Caco-2 (cell line): ENCODE results near the gene ZSWIM4. TPM values are rescaled to one million over a fixed set of nuclear protein-coding genes. Genes with fewer than 3 reads are reported as not detected.

Source experiments
- BruUV-seq: library from RNA; stranded (reverse); fragments of 400-500 nt; replicated peaks from 2 replicates; lab custom pipeline; 2021; lab: Mats Ljungman, UMichigan
- CTCF ChIA-PET: fragments of 300-600 bp; sonication (Branson Sonifier 250); formaldehyde crosslinking; loops from one replicate; lab custom pipeline; 2022; ENCODE audit warnings: antibody characterized with exemption; lab: Charles Lee
- POLR2A ChIA-PET: fragments of 300-600 bp; sonication (Branson Sonifier 250); formaldehyde crosslinking; loops from one replicate; lab custom pipeline; 2022; ENCODE audit warnings: antibody characterized with exemption; lab: Charles Lee
- DNase-seq, 2 experiments: peaks; one replicate each; pipeline versions ENCODE4 v3.0.0 to v3.0.0-alpha.2; 2020 to 2022
- H3K27me3 ChIP-seq: replicated peaks from 2 replicates; pipeline ENCODE4 v1.6.0; 2011; ENCODE audit warnings: low read length; ENCODE audit not compliant: control insufficient read depth, insufficient read depth
- H3K36me3 ChIP-seq: 2 replicates; pipeline ENCODE4 v1.5.1; 2011; ENCODE audit warnings: low read length; ENCODE audit not compliant: control insufficient read depth, insufficient read depth
- H3K4me1 ChIP-seq: fragments of 250-450 bp; sonication (Bioruptor Pico); 2 replicates; pipeline ENCODE4 v1.5.1; 2020; ENCODE audit warnings: mild to moderate bottlenecking
- H3K4me3 ChIP-seq: 2 replicates; pipeline ENCODE4 v1.5.1; 2011; ENCODE audit warnings: low read depth, mild to moderate bottlenecking, control low read depth, low read length
- H3K9me3 ChIP-seq: fragments of 250-450 bp; sonication (Bioruptor Pico); 2 replicates; pipeline ENCODE4 v1.5.1; 2020; ENCODE audit warnings: mild to moderate bottlenecking, moderate library complexity
- H3K27ac Mint-ChIP-seq: one replicate; pipeline ENCODE4 v1.8.0; 2022; ENCODE audit warnings: mixed read lengths; ENCODE audit not compliant: unreplicated experiment
- H3K27me3 Mint-ChIP-seq: one replicate; pipeline ENCODE4 v1.8.0; 2022; ENCODE audit warnings: mixed read lengths; ENCODE audit not compliant: insufficient read depth, unreplicated experiment
- H3K36me3 Mint-ChIP-seq: one replicate; pipeline ENCODE4 v1.8.0; 2022; ENCODE audit warnings: mild to moderate bottlenecking, mixed read lengths; ENCODE audit not compliant: insufficient read depth, unreplicated experiment
- H3K4me1 Mint-ChIP-seq: one replicate; pipeline ENCODE4 v1.8.0; 2022; ENCODE audit warnings: low read depth, mixed read lengths; ENCODE audit not compliant: unreplicated experiment
- H3K4me3 Mint-ChIP-seq: one replicate; pipeline ENCODE4 v1.8.0; 2022; ENCODE audit warnings: mild to moderate bottlenecking, moderate library complexity, mixed read lengths; ENCODE audit not compliant: unreplicated experiment
- H3K9me3 Mint-ChIP-seq: one replicate; pipeline ENCODE4 v1.8.0; 2022; ENCODE audit warnings: mixed read lengths; ENCODE audit not compliant: unreplicated experiment
- CTCF ChIP-seq, 2 experiments: fragments of 200-600 bp in 1 of 2; IDR thresholded peaks; 1 replicate in 1 of 2; 2 replicates in 1 of 2; pipeline versions ENCODE4 v1.5.1 to v1.8.0; 2011 to 2022; ENCODE audit warnings: antibody characterized with exemption in 1 of 2, control low read depth in 1 of 2, inconsistent platforms in 1 of 2, low read depth in 1 of 2, low read length in 1 of 2, mild to moderate bottlenecking in 1 of 2, moderate library complexity in 1 of 2; ENCODE audit not compliant: insufficient read depth in 1 of 2, severe bottlenecking in 1 of 2, unreplicated experiment in 1 of 2
- intact Hi-C: fragments of 100-400 bp; cut with micrococcal nuclease; formaldehyde crosslinking; loops from one replicate; pipeline ENCODE4 v1.10.0; 2022; ENCODE audit not compliant: unreplicated experiment
- total RNA-seq: library from RNA; stranded (reverse); gene quantifications from 2 replicates; pipeline ENCODE4 v1.2.3, GENCODE V29; 2022

ZSWIM4 gene
- total RNA-seq, 1 experiment from 2014 or later = 4.0 TPM

DNA sequence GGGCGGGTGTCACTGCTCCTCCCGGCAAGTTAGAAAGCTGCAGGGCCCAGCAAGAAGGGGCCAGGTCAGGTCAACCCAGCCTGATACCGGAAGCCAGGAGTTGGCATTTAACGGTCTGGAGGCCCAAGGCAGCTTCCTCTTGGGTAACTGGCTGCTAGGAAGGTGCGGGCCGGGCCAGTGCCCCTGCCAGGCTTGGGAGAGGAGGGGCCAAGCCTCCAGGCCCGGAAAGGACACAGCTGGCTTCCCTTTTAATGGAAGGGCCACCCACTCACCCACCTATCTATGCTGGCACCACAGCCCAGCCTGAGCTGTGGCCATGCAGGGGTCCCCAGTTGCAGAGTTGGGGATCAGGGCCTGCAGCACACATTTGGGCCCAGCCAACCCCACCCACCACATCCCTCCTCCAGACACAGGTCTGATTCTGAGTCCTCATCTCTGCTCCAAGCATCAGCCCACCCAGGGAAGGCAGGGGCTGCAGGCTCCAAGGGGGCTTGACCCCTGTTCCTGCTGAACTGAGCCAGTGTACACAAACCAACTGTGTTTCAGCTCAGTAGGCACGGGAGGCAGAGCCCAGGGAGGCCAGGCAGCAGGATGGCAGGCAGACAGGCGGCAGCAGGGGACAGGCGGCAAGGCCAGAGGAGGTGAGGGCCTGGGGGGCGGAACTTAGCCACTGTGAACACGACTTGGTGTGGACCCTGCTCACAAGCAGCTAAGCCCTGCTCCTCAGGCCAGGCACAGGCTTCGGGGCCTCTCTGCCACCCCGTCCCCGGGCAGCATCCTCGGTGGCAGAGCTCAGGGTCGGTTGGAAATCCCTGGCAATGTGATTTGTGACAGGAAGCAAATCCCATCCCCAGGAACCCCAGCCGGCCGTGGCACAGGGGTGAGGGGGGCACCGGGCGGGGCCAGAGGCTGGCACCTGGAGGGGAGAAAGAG is 40.8 kb downstream of the ZSWIM4 start:
- Histone ChIP-seq H3K9me3 (no peaks in the 10 kb centered on the region), H3K27me3 (no peaks in the 10 kb centered on the region), H3K36me3 (no peaks in the 10 kb centered on the region; the same call in 1 of the 2 replicates), H3K4me3 (no peak overlapping the region), H3K4me1 (peaks cover 11% of the 10 kb centered on the region)
- POLR2A ChIA-PET = interaction anchor here (1.0 kb wide), 1 partner anchor 26 kb away, joined by 5 read pairs; no protein-coding TSS in a partner anchor
- TF ChIP-seq CTCF (IDR thresholded peaks at IDR 0.05; ENCODE audit: insufficient read depth in 1 of 2, low read depth in 1 of 2, low read length in 1 of 2, severe bottlenecking in 1 of 2, unreplicated experiment in 1 of 2) = no peak
- intact Hi-C loops = no loop called here
- Mint-ChIP-seq H3K4me1 (peaks cover 7% of the 10 kb centered on the region), H3K27ac (no peak overlapping the region), H3K36me3 (peaks cover 50% of the 10 kb centered on the region), H3K27me3 (no peaks in the 10 kb centered on the region), H3K4me3 (no peak overlapping the region), H3K9me3 (no peaks in the 10 kb centered on the region)
- CTCF ChIA-PET = interaction anchor here (2.2 kb wide), 1 partner anchor 26 kb away, joined by 9 read pairs; no protein-coding TSS in a partner anchor
- BruUV-seq = no TSS peak
- no peak for DNase-seq

DNA sequence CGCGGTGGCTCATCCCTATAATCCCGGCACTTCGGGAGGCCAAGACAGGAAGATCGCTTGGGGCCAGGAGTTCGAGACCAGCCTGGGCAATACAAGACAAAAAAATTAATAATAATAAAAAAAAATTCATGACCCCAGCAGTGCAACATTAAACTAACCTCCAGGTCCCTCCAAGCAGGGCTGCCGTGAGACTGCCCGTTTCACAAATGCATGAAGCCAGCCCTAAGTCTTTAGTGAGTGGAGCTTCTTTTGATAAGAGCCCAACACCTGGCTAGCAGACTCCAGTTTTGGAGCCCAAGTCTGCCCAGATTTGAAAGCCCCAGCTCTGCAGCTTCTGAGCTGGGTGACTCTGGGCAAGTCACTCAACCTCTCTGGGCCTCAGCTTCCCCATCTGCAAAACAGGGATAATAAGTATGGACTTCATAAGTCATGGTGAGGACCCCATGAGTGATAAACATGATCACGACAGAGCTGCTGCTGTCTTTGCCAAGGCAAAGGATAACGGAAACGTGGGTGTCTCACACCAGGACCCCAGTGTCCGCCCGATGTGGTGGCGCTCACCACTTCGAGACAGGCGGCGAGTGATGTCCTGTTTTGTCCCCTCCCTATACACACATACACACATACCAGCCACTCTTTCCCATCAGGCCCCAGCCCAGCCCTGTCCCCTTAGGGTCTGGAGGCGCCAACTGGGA is 43.3 kb downstream of the ZSWIM4 start:
- TF ChIP-seq CTCF (IDR thresholded peaks at IDR 0.05; ENCODE audit: insufficient read depth in 1 of 2, low read depth in 1 of 2, low read length in 1 of 2, severe bottlenecking in 1 of 2, unreplicated experiment in 1 of 2) = no peak
- no peak overlapping the region for H3K4me3 Mint-ChIP-seq
- H3K9me3 Mint-ChIP-seq = no peaks in the 10 kb centered on the region
- H3K4me3 ChIP-seq = no peak overlapping the region
- intact Hi-C loops = no loop called here
- H3K27me3 ChIP-seq = no peaks in the 10 kb centered on the region
- peaks cover 7% of the 10 kb centered on the region for H3K4me1 Mint-ChIP-seq
- H3K36me3 ChIP-seq = no peaks in the 10 kb centered on the region; the same call in 1 of the 2 replicates
- no peaks in the 10 kb centered on the region for H3K9me3 ChIP-seq
- peaks cover 25% of the 10 kb centered on the region for H3K4me1 ChIP-seq
- ChIA-PET POLR2A (no interaction called here), CTCF (no interaction called here)
- H3K36me3 Mint-ChIP-seq = peaks cover 56% of the 10 kb centered on the region
- H3K27ac Mint-ChIP-seq = no peak overlapping the region
- BruUV-seq = no TSS peak
- no peak for DNase-seq
- H3K27me3 Mint-ChIP-seq = no peaks in the 10 kb centered on the region

GRCh38 chr19:13839130-13839937 is 44.1 kb downstream of the ZSWIM4 start:
- H3K27ac Mint-ChIP-seq = no peak overlapping the region
- no peak for DNase-seq
- intact Hi-C loops = no loop called here
- no peaks in the 10 kb centered on the region for H3K9me3 Mint-ChIP-seq
- Histone ChIP-seq H3K27me3 (no peaks in the 10 kb centered on the region), H3K4me1 (peaks cover 27% of the 10 kb centered on the region), H3K36me3 (no peaks in the 10 kb centered on the region; the same call in 1 of the 2 replicates), H3K9me3 (no peaks in the 10 kb centered on the region), H3K4me3 (no peak overlapping the region)
- POLR2A ChIA-PET = no interaction called here
- H3K27me3 Mint-ChIP-seq = no peaks in the 10 kb centered on the region
- no peak overlapping the region for H3K4me3 Mint-ChIP-seq
- CTCF ChIA-PET = no interaction called here
- no peak for TF ChIP-seq CTCF (IDR thresholded peaks at IDR 0.05; ENCODE audit: insufficient read depth in 1 of 2, low read depth in 1 of 2, low read length in 1 of 2, severe bottlenecking in 1 of 2, unreplicated experiment in 1 of 2)
- no TSS peak for BruUV-seq
- H3K4me1 Mint-ChIP-seq = peaks cover 7% of the 10 kb centered on the region
- peaks cover 49% of the 10 kb centered on the region for H3K36me3 Mint-ChIP-seq
